Activated effector memory CD4-positive, alpha-beta T cell treated with anti-CD3 and anti-CD28 coated beads, Interleukin-2, amount 50 U/mL, for 16 hours (primary cell): ENCODE results near the gene CNTN4.

Experiments used
- DNase-seq: peaks from one replicate; pipeline ENCODE4 v3.0.0-alpha.2; 2020

CNTN4 gene

DNA sequence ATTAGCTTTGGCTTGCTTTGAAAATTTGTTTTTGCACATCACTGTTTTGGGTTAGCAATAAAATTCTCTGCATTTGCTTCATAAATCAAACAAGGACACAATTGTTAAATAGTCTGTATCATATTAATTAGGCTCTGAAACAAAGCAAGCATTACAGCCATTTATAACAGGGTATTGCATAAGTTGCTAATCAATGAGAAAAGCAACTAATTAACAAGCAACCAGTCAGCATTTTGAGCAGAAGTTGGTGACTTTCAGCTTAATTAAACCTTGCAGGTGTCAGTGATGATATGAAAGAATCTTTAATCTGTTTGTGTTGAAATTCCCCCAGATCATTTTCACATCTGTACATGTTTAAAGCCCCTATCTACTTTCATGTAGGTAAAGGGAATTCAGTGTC, 516.4 kb downstream of the CNTN4 start:
- no peak for DNase-seq

- DNase-seq: no peak
Observed at GRCh38 chr3:2623436-2623835, 524.8 kb downstream of the CNTN4 start.

- no peak for DNase-seq
Observed at GRCh38 chr3:2628117-2628516, 529.5 kb downstream of the CNTN4 start.

DNA sequence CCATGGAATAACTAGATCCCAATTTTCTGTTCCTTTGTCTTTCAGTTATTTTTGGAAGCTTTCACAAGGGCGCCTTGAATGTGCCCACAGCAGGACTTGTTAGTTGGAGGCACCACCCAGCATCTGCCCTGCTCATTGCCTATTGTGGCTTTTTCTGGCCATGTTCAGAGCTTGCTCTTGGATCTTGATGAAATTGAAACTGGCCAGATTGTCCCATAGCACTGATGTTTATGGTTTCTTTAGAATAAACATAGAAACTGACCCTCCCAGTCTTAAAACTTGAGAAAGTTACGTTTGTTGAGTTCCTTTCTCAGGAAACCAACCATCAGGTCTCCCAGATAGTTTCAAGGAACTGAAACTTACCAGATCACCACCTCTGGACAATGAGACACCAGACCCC, 536.8 kb downstream of the CNTN4 start:
- DNase-seq: no peak

- DNase-seq: no peak
Observed at GRCh38 chr3:2643606-2644005, 544.9 kb downstream of the CNTN4 start.

GRCh38 chr3:2645001-2645400, 546.3 kb downstream of the CNTN4 start:
- DNase-seq: no peak

DNA sequence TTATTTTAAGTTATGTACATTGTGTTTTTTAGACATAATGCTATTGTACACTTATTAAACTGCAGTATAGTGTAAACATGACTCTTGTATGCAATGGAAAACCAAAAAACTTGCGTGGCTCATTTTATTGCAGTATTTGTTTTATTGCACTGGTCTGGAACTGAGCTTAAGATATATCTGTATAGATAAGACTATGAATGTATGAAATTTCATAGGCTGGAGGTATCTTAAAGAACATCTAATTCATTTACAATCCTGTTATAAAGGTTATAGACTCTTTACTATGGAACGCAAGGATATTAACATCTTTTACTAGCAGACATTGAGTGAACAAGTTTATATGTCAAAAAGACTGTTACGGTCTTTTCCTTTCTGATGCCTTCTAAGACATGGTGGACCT, 552.1 kb downstream of the CNTN4 start:
- no peak for DNase-seq

DNA sequence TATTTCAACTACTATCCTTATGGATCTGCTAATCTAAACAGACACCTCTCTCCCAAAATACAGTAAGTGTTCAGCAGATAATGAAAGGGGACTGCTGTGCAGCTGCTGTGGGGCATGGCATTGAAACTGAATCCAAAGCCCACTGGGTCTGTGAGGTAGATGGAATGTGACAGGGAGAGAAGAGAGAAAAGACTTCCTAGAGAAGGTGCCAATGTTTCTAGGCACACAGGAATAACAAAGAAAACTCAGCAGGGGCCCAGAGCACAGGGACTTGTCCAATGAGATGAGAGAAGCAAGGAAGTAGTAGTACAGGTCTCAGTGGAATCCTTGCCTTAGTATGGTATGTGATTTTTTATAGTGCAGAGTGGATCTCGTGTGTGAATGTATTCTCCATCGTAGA, 553.7 kb downstream of the CNTN4 start:
- no peak for DNase-seq

DNA sequence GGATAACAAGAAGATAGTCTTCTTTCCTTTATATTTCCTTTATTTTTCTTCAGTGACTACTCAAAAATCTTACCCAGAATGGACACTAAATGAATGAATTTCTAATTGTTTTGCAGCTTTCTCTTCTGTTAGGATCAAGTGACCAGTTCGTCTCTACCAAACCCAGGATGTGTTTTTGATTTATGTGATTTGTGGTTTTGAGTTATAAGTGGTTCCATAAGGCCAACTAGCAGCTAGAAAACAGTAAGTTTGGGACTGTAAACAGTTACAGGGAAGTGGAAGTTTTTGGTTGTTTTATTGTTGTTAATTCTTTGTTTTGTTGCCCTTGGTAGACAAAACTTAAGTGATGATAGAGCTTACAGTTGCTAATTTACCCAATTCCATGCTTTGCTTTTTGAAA, 555.0 kb downstream of the CNTN4 start:
- DNase-seq: no peak

DNA sequence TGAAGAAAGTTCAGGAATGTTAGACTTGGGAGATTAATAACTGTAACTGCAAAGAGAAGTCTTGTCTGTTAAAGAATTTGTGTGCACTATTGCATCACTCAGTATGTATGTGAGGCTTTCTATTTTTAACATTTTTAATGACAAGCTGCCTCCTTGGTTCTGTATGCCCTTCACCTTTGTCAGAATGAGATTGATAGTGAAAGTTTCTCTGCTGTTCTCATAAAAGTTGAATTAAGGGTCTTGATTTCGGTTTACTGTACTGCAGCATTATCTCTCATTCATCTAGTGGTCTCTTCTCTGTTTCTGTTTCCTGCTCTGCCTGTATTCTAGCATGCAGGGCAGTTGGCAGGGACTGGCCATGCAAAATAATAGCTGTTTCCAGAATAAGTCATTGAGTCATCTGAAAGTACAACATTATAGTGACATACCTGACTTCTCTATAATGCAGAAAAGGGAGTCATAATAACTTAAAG, 556.6 kb downstream of the CNTN4 start:
- DNase-seq: no peak

GRCh38 chr3:2656806-2657777, 558.4 kb downstream of the CNTN4 start:
- DNase-seq: no peak

GRCh38 chr3:2657971-2658370, 559.3 kb downstream of the CNTN4 start:
- no peak for DNase-seq

DNA sequence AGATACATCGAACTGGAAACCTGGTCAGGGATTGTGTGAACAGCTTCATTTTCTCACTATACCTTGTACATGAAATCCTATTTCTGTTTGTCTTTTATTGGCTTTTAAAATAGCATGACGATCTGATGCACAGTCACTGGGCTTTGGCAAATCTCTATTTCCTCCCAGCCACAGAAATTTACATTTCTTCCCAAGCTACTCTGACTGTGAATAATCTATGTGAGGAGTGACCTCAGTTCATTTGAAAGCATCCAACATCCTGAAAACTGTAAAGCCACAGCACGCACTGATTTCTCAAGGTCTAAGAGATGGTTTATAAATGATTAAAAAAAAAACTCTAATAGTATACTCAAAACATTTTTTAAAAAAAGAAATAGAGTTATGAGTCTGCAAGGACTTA, 561.2 kb downstream of the CNTN4 start:
- DNase-seq: no peak

- DNase-seq: no peak
Observed at GRCh38 chr3:2661078-2661477, 562.4 kb downstream of the CNTN4 start.

GRCh38 chr3:2677501-2677900, 578.8 kb downstream of the CNTN4 start:
- no peak for DNase-seq

- no peak for DNase-seq
Observed at GRCh38 chr3:2680236-2680635, 581.6 kb downstream of the CNTN4 start.

DNA sequence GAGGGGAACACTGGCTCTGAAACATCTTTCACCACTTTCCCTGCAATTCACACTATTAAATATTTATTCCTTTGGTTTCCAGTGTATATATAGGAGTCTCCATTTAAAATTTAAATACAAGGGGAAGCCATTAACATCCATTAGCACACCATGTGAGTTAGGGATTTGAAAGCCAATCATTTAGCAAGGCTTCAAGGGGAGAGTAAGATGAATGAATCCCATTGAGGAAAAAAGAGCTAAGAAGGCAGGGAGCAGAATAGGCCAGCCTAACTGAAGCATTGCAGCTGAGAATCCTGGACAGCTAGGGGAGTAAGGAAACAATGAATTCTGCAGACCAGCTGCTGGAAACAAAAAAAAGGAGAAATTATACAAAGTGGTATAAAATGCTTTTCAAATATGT, 585.4 kb downstream of the CNTN4 start:
- DNase-seq: no peak

DNA sequence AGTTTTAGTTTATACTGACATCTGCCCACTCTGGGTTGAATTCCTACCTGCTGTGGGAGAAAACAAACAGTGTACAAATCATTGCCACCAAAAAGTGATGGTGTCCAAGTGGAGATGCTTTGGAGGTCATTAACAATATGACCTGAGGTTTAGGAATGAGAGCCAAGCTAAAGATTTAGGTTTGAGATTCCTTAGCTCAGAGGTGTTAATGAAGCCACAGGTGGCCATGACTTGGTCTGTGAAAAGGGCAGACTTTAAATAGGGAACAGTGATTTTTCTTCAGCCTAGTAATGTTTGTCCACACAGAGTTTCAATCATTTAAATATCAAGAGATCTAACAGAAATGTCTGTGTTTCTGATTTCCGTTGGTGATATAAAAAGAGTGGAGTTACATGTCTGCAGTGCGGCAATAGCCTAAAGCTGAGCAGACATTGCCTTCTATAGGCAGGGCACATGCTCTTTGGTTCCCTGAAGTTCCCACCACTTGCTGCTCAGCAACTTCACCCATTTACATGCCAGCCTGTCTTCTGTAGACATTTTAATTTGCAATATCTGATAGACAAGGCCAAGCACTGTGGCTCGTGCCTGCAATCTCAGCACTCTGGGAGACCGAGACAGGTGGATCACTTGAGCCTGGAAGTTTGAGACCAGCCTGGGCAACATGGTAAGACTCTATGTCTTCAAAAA, 588.3 kb downstream of the CNTN4 start:
- DNase-seq: no peak

- no peak for DNase-seq
Observed at GRCh38 chr3:2697589-2697988, 598.9 kb downstream of the CNTN4 start.

GRCh38 chr3:2701471-2701870, 602.8 kb downstream of the CNTN4 start:
- no peak for DNase-seq

GRCh38 chr3:2706144-2706835, 607.6 kb downstream of the CNTN4 start:
- DNase-seq: no peak

GRCh38 chr3:2706836-2707210, 608.2 kb downstream of the CNTN4 start:
- no peak for DNase-seq

GRCh38 chr3:2711081-2711480, 612.4 kb downstream of the CNTN4 start:
- DNase-seq: no peak

DNA sequence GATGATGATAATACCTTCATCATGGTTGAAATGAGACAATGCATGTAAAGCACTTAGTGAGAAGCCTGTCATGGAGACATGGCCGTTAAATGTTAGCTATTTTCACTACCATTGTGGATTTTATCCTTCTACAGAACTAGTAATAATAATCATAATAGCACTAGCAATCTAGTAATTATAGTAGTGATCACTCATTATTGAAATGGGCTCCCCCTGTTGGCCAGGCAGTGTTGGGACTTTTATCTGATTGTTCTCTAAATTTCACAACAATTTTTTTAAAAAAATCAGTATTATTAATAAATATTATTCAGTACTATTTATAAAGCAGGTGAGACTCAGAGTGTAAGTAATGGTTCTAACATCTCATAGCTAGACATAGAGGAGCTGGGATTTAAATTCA, 615.3 kb downstream of the CNTN4 start:
- no peak for DNase-seq
